Measurements from ENCODE around the gene HDGFL1. TPM values are rescaled to one million over a fixed set of nuclear protein-coding genes. Genes with fewer than 3 reads are reported as not detected.

Gene HDGFL1
- total RNA-seq, 1 experiment from 2014 or later, result not detected

- H3K4me3 ChIP-seq (ENCODE audit: low read length), result no peak overlapping the region
- H3K9me2 ChIP-seq (replicated peaks; ENCODE audit: low read length), result no peaks in the 10 kb centered on the region
- H3K9me3 ChIP-seq (ENCODE audit: low read length), result no peaks in the 10 kb centered on the region
- no peak overlapping the region for H3K27ac ChIP-seq (ENCODE audit: low read length)
- no peaks in the 10 kb centered on the region for H3K36me3 ChIP-seq (ENCODE audit: low read depth, low read length)
- no peaks in the 10 kb centered on the region for H3K79me2 ChIP-seq (ENCODE audit: low read length)
- H2AFZ ChIP-seq (ENCODE audit: low read length), result no peak overlapping the region
- no peak for ATAC-seq
- no peaks in the 10 kb centered on the region for H3K27me3 ChIP-seq (ENCODE audit: low read length)
- H4K20me1 ChIP-seq (ENCODE audit: low read length), result no peaks in the 10 kb centered on the region
- H3K4me2 ChIP-seq (ENCODE audit: low read length), result no peak overlapping the region
- intact Hi-C loops (cut with micrococcal nuclease), result no loop called here
- BruUV-seq (replicated peaks), result no TSS peak
- POLR2A ChIA-PET (ENCODE audit: unreplicated experiment), result no interaction called here
- no peak overlapping the region for H3K9ac ChIP-seq (ENCODE audit: low read length)
- TF ChIP-seq EZH2 (IDR thresholded peaks at IDR 0.05; ENCODE audit: low read length, unreplicated experiment) (no peak), EZH2phosphoT487 (IDR thresholded peaks at IDR 0.05; ENCODE audit: borderline replicate concordance, low read length) (no peak), CTCF (conservative IDR thresholded peaks at IDR 0.05; ENCODE audit: low read depth, low read length) (no peak)
- DNase-seq, result no peak
- CTCF ChIA-PET, result no interaction called here
- no peaks in the 10 kb centered on the region for H3F3A ChIP-seq (ENCODE audit: low read length, unreplicated experiment)
- H3K4me1 ChIP-seq (ENCODE audit: insufficient read depth, low read length), result no peaks in the 10 kb centered on the region
Measured at GRCh38 chr6:22536122-22536521, 33.2 kb upstream of the HDGFL1 start.

- Histone ChIP-seq H3K4me2 (ENCODE audit: low read length) (no peak overlapping the region), H3K9me2 (replicated peaks; ENCODE audit: low read length) (no peaks in the 10 kb centered on the region), H3K36me3 (ENCODE audit: low read depth, low read length) (no peaks in the 10 kb centered on the region), H3K9ac (ENCODE audit: low read length) (no peak overlapping the region), H4K20me1 (ENCODE audit: low read length) (no peaks in the 10 kb centered on the region), H3K27me3 (ENCODE audit: low read length) (no peaks in the 10 kb centered on the region), H3K79me2 (ENCODE audit: low read length) (no peaks in the 10 kb centered on the region), H3K4me3 (ENCODE audit: low read length) (no peak overlapping the region), H3K9me3 (ENCODE audit: low read length) (no peaks in the 10 kb centered on the region), H3F3A (ENCODE audit: low read length, unreplicated experiment) (no peaks in the 10 kb centered on the region), H3K27ac (ENCODE audit: low read length) (no peak overlapping the region), H2AFZ (ENCODE audit: low read length) (no peak overlapping the region), H3K4me1 (ENCODE audit: insufficient read depth, low read length) (peaks cover 2% of the 10 kb centered on the region; the same call in 1 of the 2 replicates)
- DNase-seq, result no peak
- TF ChIP-seq EZH2phosphoT487 (IDR thresholded peaks at IDR 0.05; ENCODE audit: borderline replicate concordance, low read length) (no peak), EZH2 (IDR thresholded peaks at IDR 0.05; ENCODE audit: low read length, unreplicated experiment) (no peak), CTCF (conservative IDR thresholded peaks at IDR 0.05; ENCODE audit: low read depth, low read length) (no peak)
- POLR2A ChIA-PET (ENCODE audit: unreplicated experiment), result no interaction called here
- CTCF ChIA-PET, result interaction anchor here (0.6 kb wide), 1 partner anchor 381 kb away, joined by 3 read pairs; no protein-coding TSS in a partner anchor
- ATAC-seq, result no peak
- BruUV-seq (replicated peaks), result no TSS peak
- intact Hi-C loops (cut with micrococcal nuclease), result no loop called here
Measured at GRCh38 chr6:22544476-22544875, 24.9 kb upstream of the HDGFL1 start.

GRCh38 chr6:22545051-22545450 is 24.3 kb upstream of the HDGFL1 start:
- no peak for DNase-seq

More at GRCh38 chr6:22545051-22545450, 24.3 kb upstream of the HDGFL1 start:
- intact Hi-C loops (cut with micrococcal nuclease), result no loop called here
- Histone ChIP-seq H2AFZ (ENCODE audit: low read length) (no peak overlapping the region), H3K27me3 (ENCODE audit: low read length) (no peaks in the 10 kb centered on the region), H3K36me3 (ENCODE audit: low read depth, low read length) (no peaks in the 10 kb centered on the region), H4K20me1 (ENCODE audit: low read length) (no peaks in the 10 kb centered on the region), H3K27ac (ENCODE audit: low read length) (no peak overlapping the region), H3K9me3 (ENCODE audit: low read length) (no peaks in the 10 kb centered on the region), H3K9ac (ENCODE audit: low read length) (no peak overlapping the region), H3K4me2 (ENCODE audit: low read length) (no peak overlapping the region), H3K4me1 (ENCODE audit: insufficient read depth, low read length) (peaks cover 7% of the 10 kb centered on the region), H3K9me2 (replicated peaks; ENCODE audit: low read length) (no peaks in the 10 kb centered on the region), H3K4me3 (ENCODE audit: low read length) (no peak overlapping the region), H3K79me2 (ENCODE audit: low read length) (no peaks in the 10 kb centered on the region), H3F3A (ENCODE audit: low read length, unreplicated experiment) (no peaks in the 10 kb centered on the region)
- no peak for ATAC-seq
- TF ChIP-seq EZH2phosphoT487 (IDR thresholded peaks at IDR 0.05; ENCODE audit: borderline replicate concordance, low read length) (no peak), CTCF (conservative IDR thresholded peaks at IDR 0.05; ENCODE audit: low read depth, low read length) (no peak), EZH2 (IDR thresholded peaks at IDR 0.05; ENCODE audit: low read length, unreplicated experiment) (no peak)
- POLR2A ChIA-PET (ENCODE audit: unreplicated experiment), result no interaction called here
- no TSS peak for BruUV-seq (replicated peaks)
- CTCF ChIA-PET, result interaction anchor here (0.6 kb wide), 1 partner anchor 380 kb away, joined by 3 read pairs; no protein-coding TSS in a partner anchor
